Measurements from ENCODE around the gene APPL2. TPM values are rescaled to one million over a fixed set of nuclear protein-coding genes. Genes with fewer than 3 reads are reported as not detected.

The APPL2 gene
- polyA plus RNA-seq, 10 donors = 20.0 to 44.5 (median 29.8) TPM

- no peak for DNase-seq
Observed at GRCh38 chr12:105223884-105224283, 12.1 kb downstream of the APPL2 start.

GRCh38 chr12:105223352-105223845, 12.6 kb downstream of the APPL2 start:
- DNase-seq = peak in 1 of 3 donors; percentile 21

GRCh38 chr12:105222726-105223351, 13.1 kb downstream of the APPL2 start:
- no peak for DNase-seq

- DNase-seq = no peak
Observed at GRCh38 chr12:105222284-105222655, 13.7 kb downstream of the APPL2 start.

GRCh38 chr12:105221583-105222283, 14.2 kb downstream of the APPL2 start:
- no peak for DNase-seq

GRCh38 chr12:105220929-105221290, 15.1 kb downstream of the APPL2 start:
- no peak for DNase-seq

GRCh38 chr12:105220150-105220928, 15.6 kb downstream of the APPL2 start:
- no peak for DNase-seq

GRCh38 chr12:105219261-105220028, 16.5 kb downstream of the APPL2 start:
- DNase-seq = no peak

- no peak for DNase-seq
Observed at GRCh38 chr12:105218434-105218833, 17.5 kb downstream of the APPL2 start.

- DNase-seq = no peak
Observed at GRCh38 chr12:105214670-105215375, 21.2 kb downstream of the APPL2 start.

GRCh38 chr12:105214148-105214547, 21.8 kb downstream of the APPL2 start:
- peak in 1 of 3 donors; percentile 20 for DNase-seq

- peak in 1 of 3 donors; percentile 78 for DNase-seq
Observed at GRCh38 chr12:105212438-105212837, 23.5 kb downstream of the APPL2 start.

GRCh38 chr12:105209091-105209490, 26.9 kb downstream of the APPL2 start:
- no peak for DNase-seq

GRCh38 chr12:105206686-105207374, 29.1 kb downstream of the APPL2 start:
- DNase-seq = peak in 2 of 3 donors; percentile 11 to 36

- DNase-seq = no peak
Observed at GRCh38 chr12:105205322-105206048, 30.5 kb downstream of the APPL2 start.

- DNase-seq = peak in 1 of 3 donors; percentile 47
Observed at GRCh38 chr12:105204916-105205315, 31.1 kb downstream of the APPL2 start.

GRCh38 chr12:105204127-105204526, 31.8 kb downstream of the APPL2 start:
- no peak for DNase-seq

- no peak for DNase-seq
Observed at GRCh38 chr12:105202202-105202601, 33.8 kb downstream of the APPL2 start.

GRCh38 chr12:105201299-105201698, 34.7 kb downstream of the APPL2 start:
- DNase-seq = no peak

- no peak for DNase-seq
Observed at GRCh38 chr12:105200385-105200784, 35.6 kb downstream of the APPL2 start.

Data from muscle of back (tissue), 11 donors.